Neural cell (in vitro differentiated cells): Measurements from ENCODE around the gene FTCD. TPM values are rescaled to one million over a fixed set of nuclear protein-coding genes. Genes with fewer than 3 reads are reported as not detected.

Experiments used
- H2AFZ ChIP-seq: fragments of 200-600, 300-800 bp; sonication (generic), shearing (Covaris generic); 2 replicates; pipeline ENCODE4 v1.6.0; 2014; ENCODE audit warnings: low read depth, mild to moderate bottlenecking, antibody characterized with exemption, low read length, moderate library complexity
- H3F3A ChIP-seq: fragments of 200-600 bp; shearing (Covaris generic); 2 replicates; pipeline ENCODE4 v1.6.1; 2016; ENCODE audit warnings: mild to moderate bottlenecking, moderate library complexity, mixed read lengths, antibody characterized with exemption, low read length; ENCODE audit not compliant: insufficient read depth, poor library complexity, severe bottlenecking
- H3K27ac ChIP-seq: fragments of 200-600, 300-800 bp; sonication (generic), shearing (Covaris generic); 2 replicates; pipeline ENCODE4 v1.5.1; 2014; ENCODE audit warnings: mild to moderate bottlenecking, low read length, moderate library complexity
- H3K27me3 ChIP-seq: fragments of 300-800, 200-600 bp; sonication (generic), shearing (Covaris generic); 2 replicates; pipeline ENCODE4 v1.6.0; 2014; ENCODE audit warnings: mild to moderate bottlenecking, low read depth, low read length, moderate library complexity; ENCODE audit not compliant: insufficient read depth
- H3K36me3 ChIP-seq: fragments of 300-800, 200-600 bp; sonication (generic), shearing (Covaris generic); 2 replicates; pipeline ENCODE4 v1.5.1; 2014; ENCODE audit warnings: mild to moderate bottlenecking, antibody characterized with exemption, low read length, moderate library complexity; ENCODE audit not compliant: insufficient read depth
- H3K4me2 ChIP-seq: fragments of 300-800, 200-600 bp; sonication (generic), shearing (Covaris generic); 2 replicates; pipeline ENCODE4 v1.6.0; 2014; ENCODE audit warnings: mild to moderate bottlenecking, low read length
- H3K4me3 ChIP-seq: fragments of 300-800, 200-600 bp; sonication (generic), shearing (Covaris generic); 2 replicates; pipeline ENCODE4 v1.5.1; 2014; ENCODE audit warnings: mild to moderate bottlenecking, low read length, moderate library complexity
- H3K79me2 ChIP-seq: fragments of 200-600 bp; shearing (Covaris generic); replicated peaks from 2 replicates; pipeline ENCODE4 v1.6.0; 2014; ENCODE audit warnings: mild to moderate bottlenecking, low read length, moderate library complexity; ENCODE audit not compliant: insufficient read depth
- H3K9ac ChIP-seq: fragments of 300-800, 200-600 bp; sonication (generic), shearing (Covaris generic); 2 replicates; pipeline ENCODE4 v1.6.1; 2016; ENCODE audit warnings: mild to moderate bottlenecking, low read length, mixed read lengths
- H3K9me2 ChIP-seq: fragments of 200-600 bp; shearing (Covaris generic); 2 replicates; pipeline ENCODE4 v1.6.1; 2016; ENCODE audit warnings: mild to moderate bottlenecking, low read length, mixed read lengths; ENCODE audit not compliant: insufficient read depth
- H3K9me3 ChIP-seq: fragments of 200-600, 300-800 bp; sonication (generic), shearing (Covaris generic); 2 replicates; pipeline ENCODE4 v1.6.1; 2016; ENCODE audit warnings: mild to moderate bottlenecking, mixed run types, low read length, moderate library complexity, mixed read lengths
- H4K20me1 ChIP-seq: fragments of 200-600 bp; shearing (Covaris generic); 2 replicates; pipeline ENCODE4 v1.6.1; 2016; ENCODE audit warnings: mild to moderate bottlenecking, mixed run types; ENCODE audit not compliant: insufficient read depth
- EP300 ChIP-seq: fragments of 450-650 bp; conservative IDR thresholded peaks from 2 replicates; pipeline ENCODE4 v1.6.1; 2014; ENCODE audit warnings: antibody characterized with exemption, mild to moderate bottlenecking, moderate library complexity; ENCODE audit not compliant: poor library complexity, severe bottlenecking
- EZH2 ChIP-seq: fragments of 200-600, 300-800 bp; shearing (Covaris generic), sonication (generic); IDR thresholded peaks from 2 replicates; pipeline ENCODE4 v1.6.1; 2014; ENCODE audit warnings: antibody characterized with exemption, low read length, borderline replicate concordance, mild to moderate bottlenecking; ENCODE audit not compliant: insufficient read depth, poor library complexity, severe bottlenecking
- MXI1 ChIP-seq: fragments of 450-650 bp; conservative IDR thresholded peaks from 2 replicates; pipeline ENCODE4 v1.6.1; 2014; ENCODE audit warnings: antibody characterized with exemption, mild to moderate bottlenecking; ENCODE audit not compliant: poor library complexity, severe bottlenecking
- POLR2AphosphoS5 ChIP-seq: IDR thresholded peaks from 2 replicates; pipeline ENCODE4 v1.6.1; 2012
- RAD21 ChIP-seq: fragments of 450-650 bp; conservative IDR thresholded peaks from 2 replicates; pipeline ENCODE4 v1.6.1; 2014; ENCODE audit warnings: antibody characterized with exemption, mild to moderate bottlenecking, moderate library complexity
- SMC3 ChIP-seq: fragments of 450-650 bp; conservative IDR thresholded peaks from 2 replicates; pipeline ENCODE4 v1.6.1; 2014; ENCODE audit warnings: antibody characterized with exemption, mild to moderate bottlenecking, moderate library complexity; ENCODE audit not compliant: poor library complexity
- TAF1 ChIP-seq: IDR thresholded peaks from 2 replicates; pipeline ENCODE4 v1.6.1; 2012; ENCODE audit warnings: low read depth
- polyA plus RNA-seq: library from polyadenylated mRNA; depleted of rRNA; stranded (reverse); fragments of >200 nt; gene quantifications from 2 replicates; pipeline ENCODE4 v1.2.3, GENCODE V29; 2014
- TF ChIP-seq, protein P1 (sequence below): fragments of 450-650 bp; IDR thresholded peaks from 2 replicates; pipeline ENCODE4 v1.5.1; 2014; ENCODE audit warnings: antibody characterized with exemption, mild to moderate bottlenecking, moderate library complexity; ENCODE audit not compliant: poor library complexity, severe bottlenecking
- TF ChIP-seq, protein P2 (sequence below): IDR thresholded peaks from 2 replicates; pipeline ENCODE4 v1.6.1; 2012; ENCODE audit warnings: borderline replicate concordance

FTCD gene
- polyA plus RNA-seq, 1 donor from 2014 or later = 2.0 TPM

GRCh38 chr21:46199436-46200373 lies 44.3 kb upstream of the FTCD start:
- Histone ChIP-seq H3K9me3 (peaks cover 5% of the 10 kb centered on the region), H3K27me3 (no peaks in the 10 kb centered on the region), H3K9me2 (no peaks in the 10 kb centered on the region), H4K20me1 (no peaks in the 10 kb centered on the region), H3K36me3 (peaks cover 8% of the 10 kb centered on the region), H3K4me2 (no peak overlapping the region), H3F3A (no peaks in the 10 kb centered on the region), H3K79me2 (peaks cover 3% of the 10 kb centered on the region), H3K9ac (no peak overlapping the region), H3K27ac (no peak overlapping the region), H2AFZ (no peak overlapping the region), H3K4me3 (no peak overlapping the region)
- TF ChIP-seq TAF1 (no peak), POLR2AphosphoS5 (no peak), SMC3 (no peak), EZH2 (no peak), RAD21 (no peak), MXI1 (no peak), EP300 (no peak)
- TF ChIP-seq, protein P1, sequence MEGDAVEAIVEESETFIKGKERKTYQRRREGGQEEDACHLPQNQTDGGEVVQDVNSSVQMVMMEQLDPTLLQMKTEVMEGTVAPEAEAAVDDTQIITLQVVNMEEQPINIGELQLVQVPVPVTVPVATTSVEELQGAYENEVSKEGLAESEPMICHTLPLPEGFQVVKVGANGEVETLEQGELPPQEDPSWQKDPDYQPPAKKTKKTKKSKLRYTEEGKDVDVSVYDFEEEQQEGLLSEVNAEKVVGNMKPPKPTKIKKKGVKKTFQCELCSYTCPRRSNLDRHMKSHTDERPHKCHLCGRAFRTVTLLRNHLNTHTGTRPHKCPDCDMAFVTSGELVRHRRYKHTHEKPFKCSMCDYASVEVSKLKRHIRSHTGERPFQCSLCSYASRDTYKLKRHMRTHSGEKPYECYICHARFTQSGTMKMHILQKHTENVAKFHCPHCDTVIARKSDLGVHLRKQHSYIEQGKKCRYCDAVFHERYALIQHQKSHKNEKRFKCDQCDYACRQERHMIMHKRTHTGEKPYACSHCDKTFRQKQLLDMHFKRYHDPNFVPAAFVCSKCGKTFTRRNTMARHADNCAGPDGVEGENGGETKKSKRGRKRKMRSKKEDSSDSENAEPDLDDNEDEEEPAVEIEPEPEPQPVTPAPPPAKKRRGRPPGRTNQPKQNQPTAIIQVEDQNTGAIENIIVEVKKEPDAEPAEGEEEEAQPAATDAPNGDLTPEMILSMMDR = no peak
- TF ChIP-seq, protein P2, sequence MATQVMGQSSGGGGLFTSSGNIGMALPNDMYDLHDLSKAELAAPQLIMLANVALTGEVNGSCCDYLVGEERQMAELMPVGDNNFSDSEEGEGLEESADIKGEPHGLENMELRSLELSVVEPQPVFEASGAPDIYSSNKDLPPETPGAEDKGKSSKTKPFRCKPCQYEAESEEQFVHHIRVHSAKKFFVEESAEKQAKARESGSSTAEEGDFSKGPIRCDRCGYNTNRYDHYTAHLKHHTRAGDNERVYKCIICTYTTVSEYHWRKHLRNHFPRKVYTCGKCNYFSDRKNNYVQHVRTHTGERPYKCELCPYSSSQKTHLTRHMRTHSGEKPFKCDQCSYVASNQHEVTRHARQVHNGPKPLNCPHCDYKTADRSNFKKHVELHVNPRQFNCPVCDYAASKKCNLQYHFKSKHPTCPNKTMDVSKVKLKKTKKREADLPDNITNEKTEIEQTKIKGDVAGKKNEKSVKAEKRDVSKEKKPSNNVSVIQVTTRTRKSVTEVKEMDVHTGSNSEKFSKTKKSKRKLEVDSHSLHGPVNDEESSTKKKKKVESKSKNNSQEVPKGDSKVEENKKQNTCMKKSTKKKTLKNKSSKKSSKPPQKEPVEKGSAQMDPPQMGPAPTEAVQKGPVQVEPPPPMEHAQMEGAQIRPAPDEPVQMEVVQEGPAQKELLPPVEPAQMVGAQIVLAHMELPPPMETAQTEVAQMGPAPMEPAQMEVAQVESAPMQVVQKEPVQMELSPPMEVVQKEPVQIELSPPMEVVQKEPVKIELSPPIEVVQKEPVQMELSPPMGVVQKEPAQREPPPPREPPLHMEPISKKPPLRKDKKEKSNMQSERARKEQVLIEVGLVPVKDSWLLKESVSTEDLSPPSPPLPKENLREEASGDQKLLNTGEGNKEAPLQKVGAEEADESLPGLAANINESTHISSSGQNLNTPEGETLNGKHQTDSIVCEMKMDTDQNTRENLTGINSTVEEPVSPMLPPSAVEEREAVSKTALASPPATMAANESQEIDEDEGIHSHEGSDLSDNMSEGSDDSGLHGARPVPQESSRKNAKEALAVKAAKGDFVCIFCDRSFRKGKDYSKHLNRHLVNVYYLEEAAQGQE = no peak

- peaks cover 8% of the 10 kb centered on the region for H3K36me3 ChIP-seq
- no peaks in the 10 kb centered on the region for H4K20me1 ChIP-seq
- H3F3A ChIP-seq = no peaks in the 10 kb centered on the region
- no peak overlapping the region for H2AFZ ChIP-seq
- H3K79me2 ChIP-seq = peaks cover 3% of the 10 kb centered on the region
- no peak overlapping the region for H3K4me2 ChIP-seq
- H3K9me2 ChIP-seq = no peaks in the 10 kb centered on the region
- H3K27ac ChIP-seq = no peak overlapping the region
- H3K4me3 ChIP-seq = no peak overlapping the region
- H3K9me3 ChIP-seq = peaks cover 5% of the 10 kb centered on the region
- TF ChIP-seq TAF1 (no peak), SMC3 (no peak), RAD21 (no peak), EZH2 (no peak), EP300 (no peak), POLR2AphosphoS5 (no peak), MXI1 (no peak)
- TF ChIP-seq, protein P2 = no peak
- TF ChIP-seq, protein P1 = no peak
- no peak overlapping the region for H3K9ac ChIP-seq
- H3K27me3 ChIP-seq = no peaks in the 10 kb centered on the region
Measured at GRCh38 chr21:46196733-46197132, 41.4 kb upstream of the FTCD start.
